ENCODE measurements around the gene TEX29.

Gene TEX29

GRCh38 chr13:111361046-111361872 is 40.8 kb downstream of the TEX29 start:
- TF ChIP-seq, protein P1, sequence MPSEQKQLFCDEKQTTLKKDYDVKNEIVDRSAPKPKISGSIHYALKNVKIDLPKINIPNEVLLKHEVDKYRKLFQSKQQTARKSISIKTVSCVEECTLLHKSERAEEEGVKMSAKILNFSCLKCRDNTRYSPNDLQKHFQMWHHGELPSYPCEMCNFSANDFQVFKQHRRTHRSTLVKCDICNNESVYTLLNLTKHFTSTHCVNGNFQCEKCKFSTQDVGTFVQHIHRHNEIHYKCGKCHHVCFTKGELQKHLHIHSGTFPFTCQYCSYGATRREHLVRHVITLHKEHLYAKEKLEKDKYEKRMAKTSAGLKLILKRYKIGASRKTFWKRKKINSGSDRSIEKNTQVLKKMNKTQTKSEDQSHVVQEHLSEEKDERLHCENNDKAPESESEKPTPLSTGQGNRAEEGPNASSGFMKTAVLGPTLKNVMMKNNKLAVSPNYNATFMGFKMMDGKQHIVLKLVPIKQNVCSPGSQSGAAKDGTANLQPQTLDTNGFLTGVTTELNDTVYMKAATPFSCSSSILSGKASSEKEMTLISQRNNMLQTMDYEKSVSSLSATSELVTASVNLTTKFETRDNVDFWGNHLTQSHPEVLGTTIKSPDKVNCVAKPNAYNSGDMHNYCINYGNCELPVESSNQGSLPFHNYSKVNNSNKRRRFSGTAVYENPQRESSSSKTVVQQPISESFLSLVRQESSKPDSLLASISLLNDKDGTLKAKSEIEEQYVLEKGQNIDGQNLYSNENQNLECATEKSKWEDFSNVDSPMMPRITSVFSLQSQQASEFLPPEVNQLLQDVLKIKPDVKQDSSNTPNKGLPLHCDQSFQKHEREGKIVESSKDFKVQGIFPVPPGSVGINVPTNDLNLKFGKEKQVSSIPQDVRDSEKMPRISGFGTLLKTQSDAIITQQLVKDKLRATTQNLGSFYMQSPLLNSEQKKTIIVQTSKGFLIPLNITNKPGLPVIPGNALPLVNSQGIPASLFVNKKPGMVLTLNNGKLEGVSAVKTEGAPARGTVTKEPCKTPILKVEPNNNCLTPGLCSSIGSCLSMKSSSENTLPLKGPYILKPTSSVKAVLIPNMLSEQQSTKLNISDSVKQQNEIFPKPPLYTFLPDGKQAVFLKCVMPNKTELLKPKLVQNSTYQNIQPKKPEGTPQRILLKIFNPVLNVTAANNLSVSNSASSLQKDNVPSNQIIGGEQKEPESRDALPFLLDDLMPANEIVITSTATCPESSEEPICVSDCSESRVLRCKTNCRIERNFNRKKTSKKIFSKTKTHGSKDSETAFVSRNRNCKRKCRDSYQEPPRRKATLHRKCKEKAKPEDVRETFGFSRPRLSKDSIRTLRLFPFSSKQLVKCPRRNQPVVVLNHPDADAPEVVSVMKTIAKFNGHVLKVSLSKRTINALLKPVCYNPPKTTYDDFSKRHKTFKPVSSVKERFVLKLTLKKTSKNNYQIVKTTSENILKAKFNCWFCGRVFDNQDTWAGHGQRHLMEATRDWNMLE (tag by site-specific recombination; conservative IDR thresholded peaks at IDR 0.05; ENCODE audit: low read depth) = no peak
- TF ChIP-seq ZNF548 (tag by site-specific recombination; IDR thresholded peaks at IDR 0.05) = no peak
- no peaks in the 10 kb centered on the region for H3K36me3 ChIP-seq (ENCODE audit: control insufficient read depth in 2 of 2, insufficient read depth in 1 of 2, low read length in 2 of 2)
- H3K27ac ChIP-seq (ENCODE audit: extremely low read depth, low read depth, low read length) = no peak overlapping the region
- ChIA-PET POLR2A (no interaction called here), CTCF (interaction anchor here (0.7 kb wide), 1 partner anchor 140 kb away, joined by 3 read pairs; no protein-coding TSS in a partner anchor)
- H3K4me3 ChIP-seq (ENCODE audit: low read depth, low read length) = no peak overlapping the region
- H3K9me3 ChIP-seq (ENCODE audit: control insufficient read depth, insufficient read depth, low read depth, low read length) = no peaks in the 10 kb centered on the region
- no peaks in the 10 kb centered on the region for H3K4me1 ChIP-seq (ENCODE audit: control insufficient read depth, insufficient read depth, low read length)

DNA sequence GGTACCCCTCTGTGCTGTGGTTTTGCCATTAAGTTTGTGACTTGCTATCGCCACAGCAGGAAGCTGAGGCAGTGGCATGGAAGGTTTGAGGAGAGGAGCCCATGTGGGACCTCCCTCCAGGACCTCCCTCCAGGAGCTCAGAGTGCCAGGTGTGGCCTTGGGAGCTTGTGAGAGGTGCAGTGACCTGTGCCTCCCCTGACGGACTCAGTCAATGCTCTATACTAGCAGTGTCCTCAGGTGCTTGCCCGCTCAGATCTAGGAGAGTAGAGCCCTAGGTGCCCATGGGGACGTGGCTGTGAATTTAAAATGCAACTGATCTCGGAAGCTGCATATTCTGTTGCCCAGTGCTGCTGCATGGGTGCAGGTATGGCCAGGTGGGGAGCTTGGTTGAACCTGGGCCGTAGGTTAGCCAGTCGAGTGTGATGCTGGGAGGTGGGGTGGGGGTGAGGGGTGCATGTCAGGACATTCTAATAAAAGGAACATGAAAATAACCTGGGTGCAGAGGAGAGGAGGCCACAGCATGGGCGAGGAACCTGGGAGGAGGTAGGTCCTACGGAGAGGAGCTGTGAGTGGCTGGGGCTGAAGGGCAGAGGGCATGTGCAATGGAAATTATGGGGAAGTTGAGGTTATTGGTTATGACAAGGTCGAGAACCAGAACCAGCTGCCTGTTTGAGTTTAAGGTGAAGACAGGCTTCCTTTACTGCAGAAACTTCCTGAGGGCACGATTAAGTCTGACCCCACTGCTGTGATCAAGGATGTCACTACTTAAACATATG is 41.6 kb downstream of the TEX29 start:
- ChIA-PET CTCF (interaction anchor here (0.7 kb wide), 1 partner anchor 141 kb away, joined by 3 read pairs; no protein-coding TSS in a partner anchor), POLR2A (no interaction called here)
- TF ChIP-seq ZNF324 (tag by site-specific recombination; IDR thresholded peaks at IDR 0.05) (no peak), ZNF670 (tag by site-specific recombination; IDR thresholded peaks at IDR 0.05; ENCODE audit: low read depth) (no peak), ZBTB7A (tag by site-specific recombination; IDR thresholded peaks at IDR 0.05; ENCODE audit: low read depth) (no peak), ZFP41 (tag by site-specific recombination; IDR thresholded peaks at IDR 0.05; ENCODE audit: borderline replicate concordance) (no peak), ZNF785 (tag by site-specific recombination; IDR thresholded peaks at IDR 0.05) (no peak), MEIS1 (CRISPR knock-in tag; IDR thresholded peaks at IDR 0.05; ENCODE audit: borderline replicate concordance) (no peak), GLI4 (tag by site-specific recombination; IDR thresholded peaks at IDR 0.05) (no peak), ZNF610 (tag by site-specific recombination; IDR thresholded peaks at IDR 0.05; ENCODE audit: borderline replicate concordance) (no peak), ZNF776 (tag by site-specific recombination; IDR thresholded peaks at IDR 0.05; ENCODE audit: borderline replicate concordance) (no peak), SCRT1 (tag by site-specific recombination; IDR thresholded peaks at IDR 0.05; ENCODE audit: borderline replicate concordance) (no peak)
- TF ChIP-seq, protein P2, sequence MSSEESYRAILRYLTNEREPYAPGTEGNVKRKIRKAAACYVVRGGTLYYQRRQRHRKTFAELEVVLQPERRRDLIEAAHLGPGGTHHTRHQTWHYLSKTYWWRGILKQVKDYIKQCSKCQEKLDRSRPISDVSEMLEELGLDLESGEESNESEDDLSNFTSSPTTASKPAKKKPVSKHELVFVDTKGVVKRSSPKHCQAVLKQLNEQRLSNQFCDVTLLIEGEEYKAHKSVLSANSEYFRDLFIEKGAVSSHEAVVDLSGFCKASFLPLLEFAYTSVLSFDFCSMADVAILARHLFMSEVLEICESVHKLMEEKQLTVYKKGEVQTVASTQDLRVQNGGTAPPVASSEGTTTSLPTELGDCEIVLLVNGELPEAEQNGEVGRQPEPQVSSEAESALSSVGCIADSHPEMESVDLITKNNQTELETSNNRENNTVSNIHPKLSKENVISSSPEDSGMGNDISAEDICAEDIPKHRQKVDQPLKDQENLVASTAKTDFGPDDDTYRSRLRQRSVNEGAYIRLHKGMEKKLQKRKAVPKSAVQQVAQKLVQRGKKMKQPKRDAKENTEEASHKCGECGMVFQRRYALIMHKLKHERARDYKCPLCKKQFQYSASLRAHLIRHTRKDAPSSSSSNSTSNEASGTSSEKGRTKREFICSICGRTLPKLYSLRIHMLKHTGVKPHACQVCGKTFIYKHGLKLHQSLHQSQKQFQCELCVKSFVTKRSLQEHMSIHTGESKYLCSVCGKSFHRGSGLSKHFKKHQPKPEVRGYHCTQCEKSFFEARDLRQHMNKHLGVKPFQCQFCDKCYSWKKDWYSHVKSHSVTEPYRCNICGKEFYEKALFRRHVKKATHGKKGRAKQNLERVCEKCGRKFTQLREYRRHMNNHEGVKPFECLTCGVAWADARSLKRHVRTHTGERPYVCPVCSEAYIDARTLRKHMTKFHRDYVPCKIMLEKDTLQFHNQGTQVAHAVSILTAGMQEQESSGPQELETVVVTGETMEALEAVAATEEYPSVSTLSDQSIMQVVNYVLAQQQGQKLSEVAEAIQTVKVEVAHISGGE (tag by site-specific recombination; conservative IDR thresholded peaks at IDR 0.05; ENCODE audit: low read depth) = no peak
- H3K36me3 ChIP-seq (ENCODE audit: control insufficient read depth in 2 of 2, insufficient read depth in 1 of 2, low read length in 2 of 2) = no peaks in the 10 kb centered on the region
- no peak overlapping the region for H3K4me3 ChIP-seq (ENCODE audit: low read depth, low read length)
- H3K4me1 ChIP-seq (ENCODE audit: control insufficient read depth, insufficient read depth, low read length) = no peaks in the 10 kb centered on the region
- no peaks in the 10 kb centered on the region for H3K9me3 ChIP-seq (ENCODE audit: control insufficient read depth, insufficient read depth, low read depth, low read length)
- no peak overlapping the region for H3K27ac ChIP-seq (ENCODE audit: extremely low read depth, low read depth, low read length)
